ENCODE data around the gene SORL1-AS1.

Gene SORL1-AS1

GRCh38 chr11:121452609-121453150 lies at the start of gene SORL1-AS1:
SORL1-AS1 (minus strand) TSS chr11:121452967.
- FAIRE-seq (no peak), DNase-seq (ENCODE audit: insufficient read length, low spot score) (no peak)
- no peak for TF ChIP-seq POLR2A (IDR thresholded peaks at IDR 0.05; ENCODE audit: low read depth, low read length)

- FAIRE-seq: no peak
- TF ChIP-seq POLR2A (IDR thresholded peaks at IDR 0.05; ENCODE audit: low read depth, low read length): no peak
- DNase-seq (ENCODE audit: insufficient read length, low spot score): no peak
Observed at GRCh38 chr11:121500717-121501116, 48.0 kb upstream of the SORL1-AS1 start.

- no peak for DNase-seq (ENCODE audit: insufficient read length, low spot score)
- FAIRE-seq: no peak
- TF ChIP-seq POLR2A (IDR thresholded peaks at IDR 0.05; ENCODE audit: low read depth, low read length): no peak
Observed at GRCh38 chr11:121500275-121500674, 47.5 kb upstream of the SORL1-AS1 start.

GRCh38 chr11:121499405-121499804 lies 46.6 kb upstream of the SORL1-AS1 start:
- FAIRE-seq (no peak), DNase-seq (ENCODE audit: insufficient read length, low spot score) (no peak)
- no peak for TF ChIP-seq POLR2A (IDR thresholded peaks at IDR 0.05; ENCODE audit: low read depth, low read length)

GRCh38 chr11:121497176-121497998 lies 44.6 kb upstream of the SORL1-AS1 start:
- DNase-seq (ENCODE audit: insufficient read length, low spot score) (no peak), FAIRE-seq (no peak)
- TF ChIP-seq POLR2A (IDR thresholded peaks at IDR 0.05; ENCODE audit: low read depth, low read length): no peak

GRCh38 chr11:121494355-121495099 lies 41.8 kb upstream of the SORL1-AS1 start:
- no peak for DNase-seq (ENCODE audit: insufficient read length, low spot score)
- no peak for FAIRE-seq
- no peak for TF ChIP-seq POLR2A (IDR thresholded peaks at IDR 0.05; ENCODE audit: low read depth, low read length)

GRCh38 chr11:121489823-121490222 lies 37.1 kb upstream of the SORL1-AS1 start:
- FAIRE-seq (no peak), DNase-seq (ENCODE audit: insufficient read length, low spot score) (no peak)
- no peak for TF ChIP-seq POLR2A (IDR thresholded peaks at IDR 0.05; ENCODE audit: low read depth, low read length)

GRCh38 chr11:121488641-121489040 lies 35.9 kb upstream of the SORL1-AS1 start:
- no peak for TF ChIP-seq POLR2A (IDR thresholded peaks at IDR 0.05; ENCODE audit: low read depth, low read length)
- DNase-seq (ENCODE audit: insufficient read length, low spot score): no peak
- FAIRE-seq: no peak

GRCh38 chr11:121488170-121488569 lies 35.4 kb upstream of the SORL1-AS1 start:
- TF ChIP-seq POLR2A (IDR thresholded peaks at IDR 0.05; ENCODE audit: low read depth, low read length): no peak
- FAIRE-seq: no peak
- no peak for DNase-seq (ENCODE audit: insufficient read length, low spot score)

- no peak for FAIRE-seq
- no peak for TF ChIP-seq POLR2A (IDR thresholded peaks at IDR 0.05; ENCODE audit: low read depth, low read length)
- DNase-seq (ENCODE audit: insufficient read length, low spot score): no peak
Observed at GRCh38 chr11:121487191-121487590, 34.4 kb upstream of the SORL1-AS1 start.

- TF ChIP-seq POLR2A (IDR thresholded peaks at IDR 0.05; ENCODE audit: low read depth, low read length): no peak
- no peak for DNase-seq (ENCODE audit: insufficient read length, low spot score)
- FAIRE-seq: no peak
Observed at GRCh38 chr11:121486054-121486453, 33.3 kb upstream of the SORL1-AS1 start.

- FAIRE-seq: no peak
- no peak for TF ChIP-seq POLR2A (IDR thresholded peaks at IDR 0.05; ENCODE audit: low read depth, low read length)
- DNase-seq (ENCODE audit: insufficient read length, low spot score): no peak
Observed at GRCh38 chr11:121485216-121485615, 32.4 kb upstream of the SORL1-AS1 start.

- no peak for DNase-seq (ENCODE audit: insufficient read length, low spot score)
- no peak for FAIRE-seq
Observed at GRCh38 chr11:121483805-121484480, 31.2 kb upstream of the SORL1-AS1 start.

More at GRCh38 chr11:121483805-121484480, 31.2 kb upstream of the SORL1-AS1 start:
- no peak for TF ChIP-seq POLR2A (IDR thresholded peaks at IDR 0.05; ENCODE audit: low read depth, low read length)

Data from H54 (cell line).